Activated CD8-positive, alpha-beta memory T cell treated with anti-CD3 and anti-CD28 coated beads, Interleukin-2, amount 10 ng/mL, durations not matched to agents 7 days and 5 days (primary cell): ENCODE data around the gene BSPRY. TPM values are rescaled to one million over a fixed set of nuclear protein-coding genes. Genes with fewer than 3 reads are reported as not detected.
"Not testable (repeated sequence)": the region's sequence is repeated elsewhere in the genome, so short reads cannot be mapped to it uniquely, and the experiment has no call there.

ENCODE experiments used
- ATAC-seq: fragments of 150-1000 bp; cut with Tn5 transposase; one replicate; pipeline ENCODE4 v1.10.0; 2021; ENCODE audit warnings: moderate library complexity
- CTCF ChIA-PET: fragments of 350-600 bp; sonication (Branson Sonifier 250); formaldehyde crosslinking; loops from one replicate; lab custom pipeline; 2021; ENCODE audit warnings: antibody characterized with exemption; lab: Charles Lee
- DNase-seq: peaks from one replicate; pipeline ENCODE4 v3.0.0-alpha.2; 2020
- H3K27ac Mint-ChIP-seq: one replicate; pipeline ENCODE4 v1.8.0; 2021; ENCODE audit warnings: mild to moderate bottlenecking, mixed read lengths
- H3K27me3 Mint-ChIP-seq: one replicate; pipeline ENCODE4 v1.8.0; 2021; ENCODE audit warnings: mixed read lengths
- H3K36me3 Mint-ChIP-seq: one replicate; pipeline ENCODE4 v1.8.0; 2021; ENCODE audit warnings: mild to moderate bottlenecking, mixed read lengths
- H3K4me1 Mint-ChIP-seq: one replicate; pipeline ENCODE4 v1.8.0; 2021; ENCODE audit warnings: mixed read lengths
- H3K4me3 Mint-ChIP-seq: one replicate; pipeline ENCODE4 v1.8.0; 2021; ENCODE audit warnings: mild to moderate bottlenecking, moderate library complexity, mixed read lengths
- H3K9me3 Mint-ChIP-seq: one replicate; pipeline ENCODE4 v1.8.0; 2022; ENCODE audit warnings: low read depth, mixed read lengths
- total RNA-seq, 2 experiments: library from RNA; stranded (reverse); gene quantifications; one replicate each; pipeline ENCODE4 v1.2.3, GENCODE V29; 2021

Gene BSPRY
- total RNA-seq, 2 experiments from 2014 or later, result 6.0 to 7.2 TPM

DNA sequence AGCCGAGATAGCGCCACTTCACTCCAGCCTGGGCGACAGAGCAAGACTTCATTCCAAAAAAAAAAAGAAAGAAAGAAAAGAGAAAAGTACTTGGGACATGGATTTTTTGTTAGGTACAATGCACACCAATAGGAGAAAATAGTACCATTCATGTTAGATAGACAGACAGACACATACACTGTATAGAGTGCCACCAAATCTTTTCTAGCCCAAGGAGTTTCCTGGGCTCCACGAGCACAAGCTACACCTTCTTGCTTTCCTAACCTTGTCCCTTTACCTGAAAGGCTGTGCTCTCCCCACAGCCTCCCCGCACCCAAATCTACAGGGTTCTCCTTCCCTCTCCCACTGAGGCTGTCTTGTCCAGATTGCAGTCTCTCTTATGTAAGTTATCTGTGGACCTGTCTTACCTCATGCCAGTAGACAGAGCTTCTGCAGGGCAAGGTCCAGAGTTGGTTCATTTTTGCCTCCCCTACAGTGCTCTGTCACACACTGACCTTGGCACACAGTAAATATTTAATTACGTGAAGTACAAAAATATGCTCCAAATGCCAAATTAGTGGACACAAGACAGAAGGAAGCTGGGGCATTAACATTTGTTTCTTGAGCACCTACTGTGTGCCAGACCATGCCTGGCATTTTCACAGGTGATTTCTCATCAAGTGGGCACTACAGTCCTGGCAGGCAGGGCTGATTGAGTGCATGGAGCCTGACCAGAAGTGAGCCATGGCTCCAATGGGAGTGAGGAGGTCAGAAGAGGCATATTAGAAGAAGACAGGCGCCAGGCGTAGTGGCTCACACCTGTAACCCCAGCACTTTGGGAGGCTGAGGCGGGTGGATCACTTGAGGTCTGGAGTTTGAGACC, 45.9 kb downstream of the BSPRY start:
- H3K36me3 Mint-ChIP-seq, result peaks cover 3% of the 10 kb centered on the region

DNA sequence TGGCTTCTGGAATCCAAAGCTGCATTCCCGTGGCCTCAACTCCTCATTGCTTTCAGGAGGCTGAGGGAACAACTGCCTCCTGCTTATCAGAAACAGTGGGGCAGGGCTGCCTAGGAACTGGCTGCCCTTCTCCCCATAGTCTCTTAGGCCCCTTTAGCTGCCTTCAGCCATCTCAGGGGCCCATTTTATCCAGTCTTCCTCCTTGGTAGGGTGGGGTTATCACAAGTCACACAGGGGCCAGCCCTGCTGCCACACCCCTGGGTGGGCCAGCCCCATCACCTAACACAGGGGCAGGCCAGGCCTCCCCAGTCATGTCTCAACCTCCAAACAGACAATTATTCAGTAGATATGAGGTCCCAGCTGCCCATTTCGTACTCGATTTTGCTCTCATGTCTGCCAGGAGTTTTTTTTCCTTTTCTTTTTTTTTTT, 47.9 kb downstream of the BSPRY start:
- Mint-ChIP-seq H3K9me3 (no peaks in the 10 kb centered on the region), H3K4me3 (no peak overlapping the region)

More for the DNA sequence above, 45.9 kb downstream of the BSPRY start:
- no peak for DNase-seq
- CTCF ChIA-PET, result no interaction called here
- peaks cover 13% of the 10 kb centered on the region for H3K4me1 Mint-ChIP-seq
- no peaks in the 10 kb centered on the region for H3K9me3 Mint-ChIP-seq
- no peak overlapping the region for H3K4me3 Mint-ChIP-seq
- no peak overlapping the region for H3K27ac Mint-ChIP-seq
- ATAC-seq, result no peak
- H3K27me3 Mint-ChIP-seq, result no peaks in the 10 kb centered on the region

DNA sequence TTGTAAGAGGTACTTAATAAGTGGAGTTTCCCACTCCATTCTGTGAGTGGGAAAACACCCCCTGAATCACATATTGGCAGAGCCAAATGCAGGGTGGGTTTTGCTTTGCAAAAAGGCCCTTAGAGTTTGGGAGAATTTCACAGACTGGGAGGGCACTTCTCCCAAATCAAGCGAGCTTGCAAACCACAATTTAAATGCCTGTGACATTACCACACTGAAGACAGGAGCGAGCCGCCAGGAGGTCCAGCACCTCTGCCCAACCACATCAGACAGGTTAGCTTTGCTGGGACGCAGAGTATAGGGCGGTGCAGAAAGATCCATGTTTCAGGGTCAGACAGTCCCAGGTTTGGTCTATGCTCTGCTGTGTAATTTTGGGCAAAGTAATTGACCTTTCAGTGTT, 49.5 kb downstream of the BSPRY start:
- H3K27ac Mint-ChIP-seq, result no peak overlapping the region
- H3K4me1 Mint-ChIP-seq, result peaks cover 21% of the 10 kb centered on the region
- H3K4me3 Mint-ChIP-seq, result no peak overlapping the region
- no peaks in the 10 kb centered on the region for H3K36me3 Mint-ChIP-seq
- no peaks in the 10 kb centered on the region for H3K27me3 Mint-ChIP-seq
- DNase-seq (no peak), ATAC-seq (no peak)
- CTCF ChIA-PET, result interaction anchor here (0.9 to 5.1 kb wide), 6 partner anchors 9 to 259 kb away, joined by 3 to 53 read pairs (median 16); partner anchors contain the start of genes C9orf43, CDC26, POLE3 and PRPF4
- no peaks in the 10 kb centered on the region for H3K9me3 Mint-ChIP-seq

More for the DNA sequence above, 47.9 kb downstream of the BSPRY start:
- H3K4me1 Mint-ChIP-seq, result peaks cover 21% of the 10 kb centered on the region
- H3K27me3 Mint-ChIP-seq, result no peaks in the 10 kb centered on the region
- no peaks in the 10 kb centered on the region for H3K36me3 Mint-ChIP-seq
- DNase-seq (no peak), ATAC-seq (no peak)
- no peak overlapping the region for H3K27ac Mint-ChIP-seq
- CTCF ChIA-PET, result interaction anchor here (1.0 kb wide), 1 partner anchor 11 kb away, joined by 4 read pairs; no protein-coding TSS in a partner anchor

DNA sequence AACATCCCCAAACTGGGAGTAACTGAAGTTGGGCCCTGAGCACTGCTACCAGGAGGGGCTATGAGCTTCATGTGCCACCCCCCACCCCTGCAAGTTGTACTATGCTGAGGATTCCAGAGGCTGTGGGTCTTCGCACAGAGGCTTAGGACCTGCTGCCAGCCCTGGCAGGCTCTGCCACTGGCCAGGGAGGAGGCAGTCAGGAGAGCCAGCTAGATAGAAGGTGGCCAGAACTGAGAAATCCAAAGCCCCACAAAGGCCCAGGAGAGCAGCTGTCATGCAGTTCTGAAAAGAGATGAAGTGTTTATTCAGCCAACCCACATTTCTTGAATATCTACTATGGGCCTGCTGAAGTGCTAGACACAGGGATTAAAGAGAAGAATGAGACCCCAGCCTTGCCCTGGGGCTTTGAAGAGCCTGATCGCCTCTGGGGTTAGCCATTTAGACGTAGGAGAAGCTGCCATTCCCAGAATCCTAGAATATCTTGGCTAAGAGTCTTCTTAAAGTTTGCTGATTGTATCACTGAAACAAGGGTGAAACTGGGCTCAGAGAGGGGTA, 50.4 kb downstream of the BSPRY start:
- ATAC-seq (no peak), DNase-seq (no peak)
- H3K27me3 Mint-ChIP-seq, result no peaks in the 10 kb centered on the region
- no peak overlapping the region for H3K27ac Mint-ChIP-seq
- no peaks in the 10 kb centered on the region for H3K36me3 Mint-ChIP-seq
- CTCF ChIA-PET, result interaction anchor here (1.4 to 5.1 kb wide), 6 partner anchors 11 to 258 kb away, joined by 3 to 53 read pairs (median 19); partner anchors contain the start of genes C9orf43, CDC26, POLE3 and PRPF4
- H3K4me3 Mint-ChIP-seq, result peak overlapping the region; percentile 91
- peaks cover 21% of the 10 kb centered on the region for H3K4me1 Mint-ChIP-seq
- H3K9me3 Mint-ChIP-seq, result no peaks in the 10 kb centered on the region

DNA sequence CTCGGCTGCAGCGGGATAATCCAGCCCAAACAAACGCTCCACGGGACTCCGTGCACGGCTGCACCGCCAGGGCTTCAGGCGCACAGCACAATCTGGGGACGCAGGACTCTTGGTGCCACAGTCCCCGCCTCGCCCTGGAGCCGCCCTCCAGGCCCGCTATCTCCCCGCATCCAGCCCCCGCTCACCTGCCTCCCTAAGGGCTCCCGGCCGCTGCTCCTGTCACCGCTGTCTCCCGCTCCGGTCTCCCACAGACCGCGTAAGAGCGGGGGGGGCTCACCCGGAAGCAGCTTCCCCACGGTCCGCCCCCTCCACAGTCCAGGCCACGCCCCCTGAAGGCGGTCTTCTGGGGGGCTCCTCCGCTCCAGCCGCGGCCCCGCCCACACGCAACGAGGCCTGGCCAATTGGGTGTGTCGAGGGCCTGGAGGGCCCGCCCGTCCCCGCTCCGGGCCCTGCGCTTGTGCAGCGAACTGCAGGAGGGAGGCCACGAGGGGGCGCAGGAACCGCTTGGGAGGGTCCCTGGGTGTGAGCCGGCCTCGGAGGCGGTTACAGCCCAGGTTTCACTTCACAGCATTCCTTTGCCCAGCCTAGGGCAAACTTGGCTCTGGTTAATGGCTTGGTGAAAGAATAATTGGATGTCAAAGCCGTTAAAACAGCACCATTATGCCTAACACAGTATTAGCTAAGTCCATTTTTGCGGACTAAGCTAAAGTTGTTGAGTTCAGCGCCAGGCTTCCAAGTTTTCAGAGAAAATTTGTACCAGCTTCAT, 51.9 kb downstream of the BSPRY start, which contains the start of gene ALAD:
TSS of gene ALAD (minus strand) at position 258 of the 766 bp plus-strand sequence. CDS start 7,725 bp downstream, outside the sequence.
- peak; percentile 100 for ATAC-seq
- H3K4me3 Mint-ChIP-seq, result peak within 1 kb of the TSS; percentile 91
- no peaks in the 10 kb centered on the region for H3K9me3 Mint-ChIP-seq
- H3K27me3 Mint-ChIP-seq, result no peaks in the 10 kb centered on the region
- H3K36me3 Mint-ChIP-seq, result no peaks in the 10 kb centered on the region
- CTCF ChIA-PET, result interaction anchor here (0.6 to 5.1 kb wide), 31 partner anchors 9 to 262 kb away, joined by 3 to 53 read pairs (median 4); partner anchors contain the start of genes BSPRY, C9orf43, CDC26 and POLE3
- peak; percentile 99 for DNase-seq
- peak within 1 kb of the TSS; percentile 86 for H3K27ac Mint-ChIP-seq
- H3K4me1 Mint-ChIP-seq, result peaks cover 21% of the 10 kb centered on the region

DNA sequence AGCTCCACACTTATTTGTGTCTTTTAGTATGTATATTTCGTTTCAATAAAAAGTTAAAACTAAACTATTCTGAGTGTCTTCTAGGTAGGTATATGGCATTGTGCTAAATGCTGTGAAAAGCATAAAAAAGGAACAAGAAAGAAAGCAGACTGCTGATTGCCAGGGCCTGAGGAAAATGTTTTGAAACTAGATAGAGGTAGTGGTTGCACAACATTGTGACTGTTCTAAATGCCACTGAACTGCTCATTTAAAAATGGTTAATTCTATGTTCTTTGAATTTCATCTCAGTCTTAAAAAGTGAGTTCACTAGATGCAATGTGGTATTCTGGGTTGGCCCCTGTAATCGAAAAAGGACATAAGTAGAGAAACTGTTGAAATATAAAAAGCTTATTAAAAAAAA, 54.3 kb downstream of the BSPRY start:
- DNase-seq (no peak), ATAC-seq (no peak)
- Mint-ChIP-seq H3K9me3 (no peaks in the 10 kb centered on the region), H3K27me3 (no peaks in the 10 kb centered on the region), H3K27ac (no peak overlapping the region), H3K4me3 (no peak overlapping the region), H3K4me1 (peaks cover 41% of the 10 kb centered on the region), H3K36me3 (peaks cover 13% of the 10 kb centered on the region)
- CTCF ChIA-PET, result interaction anchor here (0.7 to 5.1 kb wide), 7 partner anchors 51 to 254 kb away, joined by 3 to 26 read pairs (median 4); partner anchors contain the start of genes CDC26, PRPF4 and WDR31

DNA sequence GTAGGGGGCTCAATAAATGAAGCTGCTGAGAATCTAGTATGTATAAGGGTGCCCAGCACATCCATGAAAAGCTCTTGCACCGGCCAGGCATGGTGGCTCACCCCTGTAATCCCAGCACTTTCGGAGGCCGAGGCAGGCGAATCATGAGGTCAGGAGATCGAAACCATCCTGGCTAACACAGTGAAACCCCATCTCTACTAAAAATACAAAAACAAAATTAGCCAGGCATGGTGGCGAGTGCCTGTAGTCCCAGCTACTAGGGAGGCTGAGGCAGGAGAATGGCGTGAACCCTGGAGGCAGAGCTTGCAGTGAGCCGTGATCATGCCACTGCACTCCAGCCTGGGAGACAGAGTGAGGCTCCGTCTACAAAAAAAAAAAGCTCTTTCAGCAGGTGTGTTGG, 57.0 kb downstream of the BSPRY start:
- peaks cover 22% of the 10 kb centered on the region for H3K36me3 Mint-ChIP-seq
- H3K9me3 Mint-ChIP-seq, DNase-seq, H3K27me3 Mint-ChIP-seq, ATAC-seq, H3K27ac Mint-ChIP-seq, H3K4me3 Mint-ChIP-seq: not testable (repeated sequence)
- H3K4me1 Mint-ChIP-seq, result peaks cover 39% of the 10 kb centered on the region
- CTCF ChIA-PET, result interaction anchor here (1.6 to 6.0 kb wide), 3 partner anchors 128 to 176 kb away, joined by 5 to 60 read pairs (median 7); partner anchors contain the start of genes CDC26 and PRPF4

DNA sequence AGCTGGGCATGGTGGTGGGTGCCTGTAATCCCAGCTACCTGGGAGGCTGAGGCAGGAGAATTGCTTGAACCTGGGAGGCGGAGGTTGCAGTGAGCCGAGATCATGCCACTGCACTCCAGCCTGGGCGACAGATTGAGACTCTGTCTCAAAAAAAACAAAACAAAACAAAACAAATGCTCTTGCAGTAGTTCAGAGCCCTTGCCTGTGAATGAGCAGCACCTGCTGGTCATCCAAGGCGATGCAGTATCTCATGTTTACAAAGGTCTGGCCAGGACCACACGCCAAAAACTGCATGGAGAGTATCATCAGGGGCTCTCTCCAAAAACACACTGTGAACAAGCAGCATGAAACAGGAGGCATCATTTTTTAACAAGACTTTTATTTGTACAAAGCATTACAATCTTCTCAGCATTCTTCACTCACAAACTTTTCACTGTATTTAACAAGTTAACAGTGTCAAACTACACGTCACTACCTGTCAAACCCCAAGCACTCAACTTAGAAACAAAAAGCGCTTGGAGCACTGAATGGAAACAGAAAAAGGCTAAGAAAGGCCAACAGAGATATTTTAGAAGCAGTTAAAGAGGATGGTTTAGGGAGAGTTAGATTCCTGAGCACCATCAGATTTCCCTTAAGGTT, 57.7 kb downstream of the BSPRY start:
- ATAC-seq (peak; percentile 20), DNase-seq (peak; percentile 81)
- not testable (repeated sequence) for H3K9me3 Mint-ChIP-seq, H3K27me3 Mint-ChIP-seq
- H3K36me3 Mint-ChIP-seq, result peaks cover 22% of the 10 kb centered on the region
- peak overlapping the region; percentile 25 for H3K4me3 Mint-ChIP-seq
- H3K4me1 Mint-ChIP-seq, result peaks cover 38% of the 10 kb centered on the region
- CTCF ChIA-PET, result interaction anchor here (1.2 to 6.0 kb wide), 6 partner anchors 10 to 184 kb away, joined by 3 to 60 read pairs (median 4); partner anchors contain the start of genes CDC26 and PRPF4
- H3K27ac Mint-ChIP-seq, result peak overlapping the region; percentile 75

DNA sequence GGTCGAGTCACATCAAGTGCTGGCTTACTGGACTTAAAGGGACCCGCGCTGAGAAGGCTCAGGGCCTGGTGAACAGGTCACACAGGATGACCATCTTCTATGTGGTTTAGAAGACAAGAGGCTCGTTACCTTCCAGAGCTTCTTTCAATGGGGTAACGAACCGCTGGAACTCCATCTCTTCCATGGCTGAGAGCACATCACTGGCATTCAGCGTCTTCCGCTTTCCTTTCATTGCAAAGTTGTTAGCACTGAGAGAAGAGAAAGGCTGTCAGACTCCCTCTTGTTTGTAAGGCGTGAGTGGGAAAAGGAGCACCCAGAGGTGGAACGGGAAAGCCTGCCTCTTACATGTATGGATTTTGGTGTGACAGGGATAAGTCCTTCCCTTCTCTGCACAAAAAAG, 60.1 kb downstream of the BSPRY start:
- Mint-ChIP-seq H3K4me3 (peak overlapping the region; percentile 92), H3K36me3 (peaks cover 22% of the 10 kb centered on the region), H3K9me3 (no peaks in the 10 kb centered on the region), H3K27ac (peak overlapping the region; percentile 99), H3K27me3 (no peaks in the 10 kb centered on the region), H3K4me1 (peaks cover 37% of the 10 kb centered on the region)
- CTCF ChIA-PET, result interaction anchor here (0.7 to 6.0 kb wide), 13 partner anchors 9 to 248 kb away, joined by 3 to 60 read pairs (median 4); partner anchors contain the start of genes ALAD, CDC26, FKBP15 and HDHD3
- DNase-seq (no peak), ATAC-seq (no peak)

DNA sequence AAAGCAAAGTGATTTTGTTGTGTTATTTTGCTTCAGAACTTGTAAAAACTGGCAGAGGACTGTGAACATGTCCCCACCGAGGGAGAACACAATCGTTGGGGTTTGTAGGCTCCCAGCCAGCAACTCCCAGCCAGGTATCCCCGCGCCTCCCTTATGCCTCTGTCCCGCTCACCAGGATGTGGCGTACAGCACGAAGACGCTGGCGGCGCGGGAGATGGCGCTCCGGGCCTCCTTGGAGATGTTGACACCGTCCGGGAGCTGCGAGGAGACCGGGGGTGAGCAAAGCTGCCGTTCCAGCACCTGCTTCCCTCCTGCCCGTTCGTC, 60.5 kb downstream of the BSPRY start:
- CTCF ChIA-PET, result interaction anchor here (0.7 to 6.0 kb wide), 17 partner anchors 10 to 248 kb away, joined by 3 to 60 read pairs (median 4); partner anchors contain the start of genes ALAD, CDC26, FKBP15 and HDHD3
- no peaks in the 10 kb centered on the region for H3K27me3 Mint-ChIP-seq
- H3K9me3 Mint-ChIP-seq, result no peaks in the 10 kb centered on the region
- H3K4me1 Mint-ChIP-seq, result peaks cover 37% of the 10 kb centered on the region
- H3K27ac Mint-ChIP-seq, result peak overlapping the region; percentile 99
- H3K4me3 Mint-ChIP-seq, result peak overlapping the region; percentile 92
- H3K36me3 Mint-ChIP-seq, result peaks cover 22% of the 10 kb centered on the region
- DNase-seq (no peak), ATAC-seq (no peak)

DNA sequence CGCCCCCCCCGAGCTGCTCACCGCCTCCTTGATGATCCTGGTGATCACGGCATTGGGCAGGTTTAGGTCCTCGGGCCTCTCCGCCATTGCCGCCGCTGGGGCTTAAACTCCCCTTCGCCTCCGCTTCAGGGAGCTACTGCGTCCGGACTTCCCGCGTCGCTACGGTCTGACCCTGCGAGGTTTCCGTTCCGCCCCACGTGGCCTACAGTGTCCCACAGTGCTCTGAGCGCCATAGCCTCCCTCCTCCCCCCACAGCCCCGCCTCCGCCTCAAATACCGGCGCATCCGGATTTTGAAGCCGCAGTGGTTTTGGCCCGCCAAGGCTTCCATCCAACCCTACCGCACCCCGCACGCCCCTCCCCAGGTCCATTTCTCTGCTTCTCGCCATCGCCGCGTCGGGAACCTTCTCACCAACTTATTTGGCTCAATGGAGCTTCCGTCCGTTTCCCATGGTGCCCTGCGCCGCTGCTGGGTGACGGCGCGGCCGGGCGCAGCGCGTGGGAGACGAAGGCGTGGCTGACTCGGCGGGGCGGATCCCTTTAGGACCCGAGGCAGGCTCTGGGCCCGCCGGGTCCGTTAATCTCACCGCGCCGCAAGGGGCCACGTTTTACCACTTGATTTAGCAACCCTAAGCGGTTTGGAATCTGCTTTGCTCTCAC, 61.0 kb downstream of the BSPRY start, which contains the start of the genes C9orf43 and POLE3:
TSS of gene C9orf43 (plus strand) at position 541 of the 658 bp plus-strand sequence. CDS start 2,747 bp downstream, outside the sequence.
TSS of gene POLE3 (minus strand) at position 469 of the 658 bp plus-strand sequence. CDS start at position 87, 382 bp downstream.
- CTCF ChIA-PET, result interaction anchor here (0.7 to 6.0 kb wide), 18 partner anchors 10 to 248 kb away, joined by 3 to 60 read pairs (median 4); partner anchors contain the start of genes ALAD, CDC26, FKBP15 and HDHD3
- no peaks in the 10 kb centered on the region for H3K27me3 Mint-ChIP-seq
- peak within 1 kb of the TSS; percentile 99 for H3K27ac Mint-ChIP-seq
- peaks cover 37% of the 10 kb centered on the region for H3K4me1 Mint-ChIP-seq
- peaks cover 22% of the 10 kb centered on the region for H3K36me3 Mint-ChIP-seq
- ATAC-seq, result peak; percentile 94
- peak within 1 kb of the TSS; percentile 92 for H3K4me3 Mint-ChIP-seq
- peak; percentile 96 for DNase-seq
- no peaks in the 10 kb centered on the region for H3K9me3 Mint-ChIP-seq
